Suprapubic skin (tissue), 4 donors: ENCODE results near the gene ANAPC10. TPM values are rescaled to one million over a fixed set of nuclear protein-coding genes. Genes with fewer than 3 reads are reported as not detected.

ENCODE experiments used
- DNase-seq, 2 donors: peaks; one replicate each; pipeline ENCODE4 v3.0.0-alpha.2; 2019; ENCODE audit warnings: low spot score in 2 of 2
- H3K27ac ChIP-seq: fragments of 200-600 bp; sonication (generic); one replicate; pipeline ENCODE4 v1.5.1; 2019
- H3K27me3 ChIP-seq: fragments of 200-600 bp; sonication (generic); one replicate; pipeline ENCODE4 v1.5.1; 2019
- H3K36me3 ChIP-seq: fragments of 200-600 bp; sonication (generic); one replicate; pipeline ENCODE4 v1.5.1; 2019
- H3K4me1 ChIP-seq: fragments of 200-600 bp; sonication (generic); one replicate; pipeline ENCODE4 v1.5.1; 2019
- H3K4me3 ChIP-seq: fragments of 200-600 bp; sonication (generic); one replicate; pipeline ENCODE4 v1.5.1; 2019; ENCODE audit warnings: mild to moderate bottlenecking
- H3K9me3 ChIP-seq: fragments of 200-600 bp; sonication (generic); one replicate; pipeline ENCODE4 v1.5.1; 2019
- EP300 ChIP-seq: sonication (generic); formaldehyde crosslinking; IDR thresholded peaks from one replicate; pipeline ENCODE4 v1.6.1; 2017; ENCODE audit warnings: antibody characterized with exemption
- POLR2A ChIP-seq, 2 donors: fragments of 450-650 bp; IDR thresholded peaks; one replicate each; pipeline ENCODE4 v1.6.1; 2017; ENCODE audit warnings: antibody characterized with exemption in 2 of 2, mild to moderate bottlenecking in 2 of 2, moderate library complexity in 2 of 2
- POLR2AphosphoS5 ChIP-seq, 3 donors: sonication (generic); formaldehyde crosslinking; IDR thresholded peaks; one replicate each; pipeline ENCODE4 v1.6.1; 2017; ENCODE audit warnings: antibody characterized with exemption in 3 of 3
- WGBS: methylation state at CpG from one replicate; pipeline ENCODE4 v1.1.5; 2018; 5-methylcytosine and 5-hydroxymethylcytosine counted together
- total RNA-seq, 4 donors: library from RNA; depleted of rRNA; stranded (reverse); fragments of >200 nt; gene quantifications; one replicate each; pipeline ENCODE4 v1.1.0, GENCODE V29; 2016

ANAPC10 gene
- total RNA-seq, 4 donors from 2014 or later = 16.1 to 30.1 (median 24.0) TPM

DNA sequence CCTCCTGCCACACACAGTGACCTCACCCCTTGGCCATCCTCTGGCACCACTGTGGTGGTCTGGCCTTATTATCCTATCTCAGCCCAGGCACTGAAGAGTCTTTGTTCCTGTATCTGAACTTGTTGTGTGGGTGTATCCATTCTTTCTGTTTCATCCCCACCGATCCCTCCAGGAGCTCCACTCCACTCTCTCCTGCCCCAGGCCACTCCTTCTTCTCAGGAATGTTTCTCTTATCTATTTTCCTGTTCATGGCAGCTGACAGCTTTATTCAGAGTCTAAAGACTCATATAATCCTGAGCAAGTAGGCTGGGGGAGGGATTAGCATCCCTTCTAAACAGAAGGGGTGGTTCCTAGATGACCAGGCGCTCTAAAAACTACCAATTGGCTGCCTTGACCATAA is 150.0 kb downstream of the ANAPC10 start:
- no peaks in the 10 kb centered on the region for H3K27me3 ChIP-seq
- 80% methylated on average over 2 of the region's 2 CpGs for WGBS
- peaks cover 6% of the 10 kb centered on the region for H3K9me3 ChIP-seq
- DNase-seq = no peak
- no peaks in the 10 kb centered on the region for H3K4me1 ChIP-seq
- no peak overlapping the region for H3K27ac ChIP-seq
- no peak for TF ChIP-seq EP300
- TF ChIP-seq POLR2A (IDR thresholded peaks at IDR 0.05) = no peak
- no peak for TF ChIP-seq POLR2AphosphoS5 (IDR thresholded peaks at IDR 0.05)
- H3K36me3 ChIP-seq = no peaks in the 10 kb centered on the region
- H3K4me3 ChIP-seq = no peak overlapping the region

Other genes starting within 250 kb of the ANAPC10 start
- 10 to 100 TPM; 70.6 to 87.5 (median 75.8) TPM for gene ABCE1, start 115 bp upstream of the ANAPC10 start, total RNA-seq
- gene OTUD4, start 82.4 kb upstream of the ANAPC10 start, total RNA-seq = 10 to 100 TPM; 31.7 to 43.6 (median 41.2) TPM